MCF 10A (cell line): ENCODE results near the gene TMEM169. TPM values are rescaled to one million over a fixed set of nuclear protein-coding genes. Genes with fewer than 3 reads are reported as not detected.

ENCODE experiments used
- BruUV-seq: library from RNA; stranded (reverse); fragments of 400-500 nt; replicated peaks from 2 replicates; lab custom pipeline; 2021; lab: Mats Ljungman, UMichigan
- CTCF ChIA-PET: fragments of 300-600 bp; sonication (Branson Sonifier 250); formaldehyde crosslinking; extraction: SDS; loops from one replicate; lab custom pipeline; 2021; ENCODE audit warnings: antibody characterized with exemption, inconsistent platforms; lab: Yijun Ruan, JAX
- POLR2A ChIA-PET: fragments of 300-600, 350-650 bp; sonication (Branson Sonifier 250); formaldehyde crosslinking; extraction: SDS; loops from one replicate; lab custom pipeline; 2020; ENCODE audit warnings: antibody characterized with exemption, inconsistent platforms; lab: Yijun Ruan, JAX
- DNase-seq: peaks from one replicate; pipeline ENCODE4 v3.0.0-alpha.2; 2018; ENCODE audit not compliant: unreplicated experiment
- H3K27ac Mint-ChIP-seq: one replicate; pipeline ENCODE4 v1.8.0; 2022; ENCODE audit warnings: mild to moderate bottlenecking, low read depth, mixed read lengths; ENCODE audit not compliant: unreplicated experiment
- H3K27me3 Mint-ChIP-seq: one replicate; pipeline ENCODE4 v1.8.0; 2022; ENCODE audit warnings: mixed read lengths; ENCODE audit not compliant: insufficient read depth, unreplicated experiment
- H3K36me3 Mint-ChIP-seq: one replicate; pipeline ENCODE4 v1.8.0; 2022; ENCODE audit warnings: mild to moderate bottlenecking, moderate library complexity, mixed read lengths; ENCODE audit not compliant: insufficient read depth, unreplicated experiment
- H3K4me1 Mint-ChIP-seq: one replicate; pipeline ENCODE4 v1.8.0; 2022; ENCODE audit warnings: mixed read lengths; ENCODE audit not compliant: insufficient read depth, unreplicated experiment
- H3K4me3 Mint-ChIP-seq: one replicate; pipeline ENCODE4 v1.8.0; 2022; ENCODE audit warnings: mild to moderate bottlenecking, moderate library complexity, mixed read lengths; ENCODE audit not compliant: unreplicated experiment
- H3K9me3 Mint-ChIP-seq: one replicate; pipeline ENCODE4 v1.8.0; 2022; ENCODE audit warnings: mixed read lengths; ENCODE audit not compliant: unreplicated experiment
- intact Hi-C: fragments of 100-400 bp; cut with micrococcal nuclease; formaldehyde crosslinking; loops from 2 replicates; pipeline ENCODE4 v1.14.1; 2022
- total RNA-seq: library from RNA; stranded (reverse); gene quantifications from 2 replicates; pipeline ENCODE4 v1.2.3, GENCODE V29; 2022
- TF ChIP-seq, protein P1 (sequence below): fragments of 200-600 bp; IDR thresholded peaks from one replicate; pipeline ENCODE4 v1.8.0; 2022; ENCODE audit warnings: antibody characterized with exemption, mild to moderate bottlenecking; ENCODE audit not compliant: unreplicated experiment

The TMEM169 gene
- total RNA-seq, 1 experiment from 2014 or later, result 0.35 TPM

DNA sequence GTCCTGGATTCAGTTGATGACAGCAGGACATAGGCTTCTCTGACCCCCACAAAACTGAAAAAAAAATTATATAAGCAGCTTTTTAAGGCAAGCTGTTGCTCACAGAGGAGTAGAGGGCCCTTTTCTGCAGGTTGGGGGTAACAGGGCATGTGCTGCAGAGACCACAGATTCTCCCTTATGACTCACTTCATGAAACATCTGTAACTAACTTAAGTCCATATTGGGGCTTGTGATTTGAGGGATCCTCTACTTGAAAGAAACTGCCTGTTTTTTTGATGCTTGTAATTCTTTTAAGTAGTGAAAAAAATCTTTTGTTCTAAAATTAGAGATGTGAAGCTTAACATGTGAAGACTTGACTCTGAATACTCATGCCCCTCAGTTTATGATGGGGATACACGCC lies 60.8 kb downstream of the TMEM169 start:
- Mint-ChIP-seq H3K27me3 (no peaks in the 10 kb centered on the region), H3K36me3 (no peaks in the 10 kb centered on the region), H3K27ac (no peak overlapping the region), H3K9me3 (no peaks in the 10 kb centered on the region), H3K4me3 (no peak overlapping the region), H3K4me1 (no peaks in the 10 kb centered on the region)
- TF ChIP-seq, protein P1, sequence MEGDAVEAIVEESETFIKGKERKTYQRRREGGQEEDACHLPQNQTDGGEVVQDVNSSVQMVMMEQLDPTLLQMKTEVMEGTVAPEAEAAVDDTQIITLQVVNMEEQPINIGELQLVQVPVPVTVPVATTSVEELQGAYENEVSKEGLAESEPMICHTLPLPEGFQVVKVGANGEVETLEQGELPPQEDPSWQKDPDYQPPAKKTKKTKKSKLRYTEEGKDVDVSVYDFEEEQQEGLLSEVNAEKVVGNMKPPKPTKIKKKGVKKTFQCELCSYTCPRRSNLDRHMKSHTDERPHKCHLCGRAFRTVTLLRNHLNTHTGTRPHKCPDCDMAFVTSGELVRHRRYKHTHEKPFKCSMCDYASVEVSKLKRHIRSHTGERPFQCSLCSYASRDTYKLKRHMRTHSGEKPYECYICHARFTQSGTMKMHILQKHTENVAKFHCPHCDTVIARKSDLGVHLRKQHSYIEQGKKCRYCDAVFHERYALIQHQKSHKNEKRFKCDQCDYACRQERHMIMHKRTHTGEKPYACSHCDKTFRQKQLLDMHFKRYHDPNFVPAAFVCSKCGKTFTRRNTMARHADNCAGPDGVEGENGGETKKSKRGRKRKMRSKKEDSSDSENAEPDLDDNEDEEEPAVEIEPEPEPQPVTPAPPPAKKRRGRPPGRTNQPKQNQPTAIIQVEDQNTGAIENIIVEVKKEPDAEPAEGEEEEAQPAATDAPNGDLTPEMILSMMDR, result no peak
- no TSS peak for BruUV-seq
- ChIA-PET POLR2A (interaction anchor here (0.6 to 1.8 kb wide), 3 partner anchors 15 to 28 kb away, joined by 3 to 4 read pairs (median 4); no protein-coding TSS in a partner anchor), CTCF (interaction anchor here (0.7 to 1.2 kb wide), 3 partner anchors 10 to 166 kb away, joined by 3 to 4 read pairs (median 4); no protein-coding TSS in a partner anchor)
- intact Hi-C loops, result no loop called here
- DNase-seq, result no peak

DNA sequence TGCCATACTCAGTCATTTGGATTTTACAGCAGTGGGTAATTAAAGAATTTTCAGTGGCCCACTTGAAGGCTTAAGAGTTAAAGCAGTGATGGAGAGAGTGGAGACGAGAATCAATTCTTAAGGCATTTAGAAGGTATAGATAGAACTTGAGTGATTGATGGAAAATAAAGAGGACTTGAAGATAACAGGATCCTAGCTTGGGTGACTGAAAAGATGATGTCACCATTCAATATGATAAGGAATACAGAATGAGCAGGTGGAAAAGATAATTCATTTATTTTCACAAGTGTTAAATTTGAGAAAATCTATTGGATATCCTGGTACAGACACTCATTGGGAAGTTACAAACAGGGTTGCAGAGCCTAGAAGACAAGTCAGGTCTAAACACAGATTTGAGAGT lies 62.7 kb downstream of the TMEM169 start:
- TF ChIP-seq, protein P1, result no peak
- peaks cover 8% of the 10 kb centered on the region for H3K36me3 Mint-ChIP-seq
- no peaks in the 10 kb centered on the region for H3K9me3 Mint-ChIP-seq
- POLR2A ChIA-PET, result interaction anchor here (1.3 kb wide), 1 partner anchor 19 kb away, joined by 4 read pairs; no protein-coding TSS in a partner anchor
- BruUV-seq, result no TSS peak
- CTCF ChIA-PET, result interaction anchor here (0.7 to 1.1 kb wide), 2 partner anchors 13 to 1029 kb away, joined by 3 read pairs; no protein-coding TSS in a partner anchor
- no peak overlapping the region for H3K4me3 Mint-ChIP-seq
- H3K27ac Mint-ChIP-seq, result no peak overlapping the region
- intact Hi-C loops, result no loop called here
- no peaks in the 10 kb centered on the region for H3K27me3 Mint-ChIP-seq
- DNase-seq, result no peak
- H3K4me1 Mint-ChIP-seq, result no peaks in the 10 kb centered on the region

DNA sequence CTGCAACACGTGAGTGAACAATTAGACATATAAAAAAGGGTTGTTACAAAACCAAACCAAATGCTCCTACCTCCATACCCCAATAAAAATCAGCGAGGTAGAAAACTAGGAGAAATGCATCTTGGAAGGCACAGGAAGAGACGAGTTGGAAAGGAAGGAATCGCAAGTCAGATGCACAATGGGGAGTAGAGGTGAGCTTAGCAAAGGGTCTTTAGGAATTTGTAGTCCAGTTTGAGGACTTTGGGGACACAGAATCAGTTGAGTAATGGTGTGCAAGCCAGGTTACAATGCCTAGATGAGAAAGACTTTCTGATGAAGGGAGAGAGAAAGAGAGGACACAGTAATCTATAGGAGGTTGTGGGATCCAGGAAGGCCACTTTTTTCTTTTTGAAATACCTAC lies 63.1 kb downstream of the TMEM169 start:
- Mint-ChIP-seq H3K9me3 (no peaks in the 10 kb centered on the region), H3K27ac (no peak overlapping the region), H3K4me3 (no peak overlapping the region), H3K27me3 (no peaks in the 10 kb centered on the region), H3K36me3 (peaks cover 12% of the 10 kb centered on the region), H3K4me1 (no peaks in the 10 kb centered on the region)
- CTCF ChIA-PET, result interaction anchor here (0.7 to 1.1 kb wide), 5 partner anchors 10 to 19 kb away, joined by 3 read pairs; no protein-coding TSS in a partner anchor
- DNase-seq, result no peak
- BruUV-seq, result no TSS peak
- TF ChIP-seq, protein P1, result no peak
- POLR2A ChIA-PET, result interaction anchor here (1.3 kb wide), 1 partner anchor 19 kb away, joined by 4 read pairs; no protein-coding TSS in a partner anchor
- intact Hi-C loops, result no loop called here

DNA sequence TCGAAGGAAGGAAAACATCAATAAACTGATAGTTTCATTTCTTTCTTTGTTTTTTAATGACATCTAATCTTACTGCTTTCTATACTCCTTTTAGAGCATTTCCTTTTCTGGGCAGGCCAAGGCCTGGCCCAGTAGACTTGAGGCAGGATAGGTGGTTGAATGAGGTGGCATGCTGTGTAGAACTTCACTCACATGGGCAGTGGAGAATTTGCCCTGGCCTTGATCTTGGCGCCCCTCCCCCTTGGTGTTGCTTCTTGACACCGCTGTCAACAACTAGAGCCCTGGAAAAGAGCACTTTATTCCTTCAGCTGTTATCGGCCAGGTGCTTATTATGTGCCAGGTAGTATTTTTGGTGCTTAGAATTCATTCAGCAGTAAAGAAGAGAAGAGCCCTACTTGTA lies 64.9 kb downstream of the TMEM169 start:
- peaks cover 28% of the 10 kb centered on the region for H3K36me3 Mint-ChIP-seq
- no peaks in the 10 kb centered on the region for H3K27me3 Mint-ChIP-seq
- peaks cover 3% of the 10 kb centered on the region for H3K4me1 Mint-ChIP-seq
- no peak for DNase-seq
- no peaks in the 10 kb centered on the region for H3K9me3 Mint-ChIP-seq
- CTCF ChIA-PET, result no interaction called here
- H3K4me3 Mint-ChIP-seq, result no peak overlapping the region
- BruUV-seq, result no TSS peak
- no peak overlapping the region for H3K27ac Mint-ChIP-seq
- TF ChIP-seq, protein P1, result no peak
- POLR2A ChIA-PET, result interaction anchor here (0.7 to 2.2 kb wide), 4 partner anchors 9 to 50 kb away, joined by 3 to 6 read pairs (median 4); no protein-coding TSS in a partner anchor
- intact Hi-C loops, result no loop called here
